Thyroid gland (tissue), 4 donors: ENCODE results near the gene LMOD1. TPM values are rescaled to one million over a fixed set of nuclear protein-coding genes. Genes with fewer than 3 reads are reported as not detected.

Experiments used
- DNase-seq, 2 donors: peaks; one replicate each; pipeline ENCODE4 v3.0.0-alpha.2; 2019
- H3K27ac ChIP-seq, 3 donors: fragments of 200-600 bp; sonication (generic); 1 replicate in 2 of 3; 2 replicates in 1 of 3; pipeline ENCODE4 v1.5.1; 2016 to 2019; ENCODE audit warnings: mild to moderate bottlenecking in 1 of 3, moderate library complexity in 1 of 3
- H3K27me3 ChIP-seq: fragments of 200-600 bp; sonication (generic); one replicate; pipeline ENCODE4 v1.5.1; 2019
- H3K36me3 ChIP-seq, 2 donors: fragments of 200-600 bp; sonication (generic); one replicate each; pipeline ENCODE4 v1.5.1; 2016 to 2019
- H3K4me1 ChIP-seq, 2 donors: fragments of 200-600 bp; sonication (generic); one replicate each; pipeline ENCODE4 v1.5.1; 2017 to 2019
- H3K4me3 ChIP-seq, 3 donors: fragments of 200-600 bp; sonication (generic); replicated peaks in 1 of 3; 1 replicate in 2 of 3; 2 replicates in 1 of 3; pipeline ENCODE4 v1.5.1; 2016; ENCODE audit warnings: mild to moderate bottlenecking in 1 of 3
- H3K9me3 ChIP-seq: fragments of 200-600 bp; sonication (generic); one replicate; pipeline ENCODE4 v1.5.1; 2017
- CTCF ChIP-seq, 6 experiments: fragments of 200-600 bp in 3 of 6; fragments of 450-650 bp in 3 of 6; sonication (generic) in 3 of 6; IDR thresholded peaks; one replicate each; pipeline ENCODE4 v1.5.1; 2016 to 2019; ENCODE audit warnings: antibody characterized with exemption in 6 of 6, mild to moderate bottlenecking in 2 of 6, inconsistent platforms in 1 of 6, moderate library complexity in 1 of 6
- POLR2A ChIP-seq, 2 donors: fragments of 450-650 bp; IDR thresholded peaks; one replicate each; pipeline ENCODE4 v1.6.1; 2017; ENCODE audit warnings: antibody characterized with exemption in 2 of 2, mild to moderate bottlenecking in 2 of 2, moderate library complexity in 1 of 2
- WGBS, 2 donors: methylation state at CpG; one replicate each; pipeline ENCODE4 v1.1.5; 2017; 5-methylcytosine and 5-hydroxymethylcytosine counted together
- intact Hi-C: fragments of 100-400 bp; cut with DNase I; formaldehyde crosslinking; loops from one replicate; pipeline ENCODE4 v1.15.1; 2023
- total RNA-seq, 4 donors: library from RNA; depleted of rRNA; stranded (reverse); fragments of >200 nt; gene quantifications; one replicate each; pipeline ENCODE4 v1.2.3, GENCODE V29; 2016

The LMOD1 gene
- total RNA-seq, 4 donors from 2014 or later: 30.6 to 50.0 (median 35.9) TPM

DNA sequence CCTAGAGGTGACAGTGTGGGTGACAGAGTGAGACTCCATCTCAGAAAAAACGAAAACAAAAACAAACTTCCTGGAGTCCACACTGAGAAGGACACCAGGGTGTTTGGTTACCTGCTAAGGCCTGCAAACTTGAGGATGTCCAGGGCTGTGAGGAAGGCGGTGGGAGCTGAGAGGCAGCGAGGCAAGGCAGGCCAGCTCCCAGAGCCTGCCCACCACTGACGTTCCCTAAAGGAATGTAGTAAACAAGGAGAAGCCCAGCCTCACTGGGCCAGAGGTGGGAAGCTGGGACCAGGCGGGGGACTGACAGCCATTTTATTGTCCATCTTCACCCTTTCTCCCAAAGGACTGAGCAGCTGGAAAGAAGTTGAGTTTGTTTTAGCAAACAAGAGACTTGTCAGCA is 33.5 kb downstream of the LMOD1 start:
- 59 to 75% methylated on average over 5 of the region's 5 CpGs for WGBS, 2 donors
- Histone ChIP-seq H3K27ac (peak overlapping the region in 2 of 3 donors; percentile 24 to 61), H3K4me1 (peaks cover 12 to 27% of the 10 kb centered on the region in 2 donors), H3K9me3 (no peaks in the 10 kb centered on the region), H3K4me3 (no peak overlapping the region), H3K27me3 (no peaks in the 10 kb centered on the region), H3K36me3 (no peaks in the 10 kb centered on the region)
- TF ChIP-seq CTCF (IDR thresholded peaks at IDR 0.05) (no peak), POLR2A (IDR thresholded peaks at IDR 0.05) (no peak)
- intact Hi-C loops: no loop called here
- DNase-seq: no peak

DNA sequence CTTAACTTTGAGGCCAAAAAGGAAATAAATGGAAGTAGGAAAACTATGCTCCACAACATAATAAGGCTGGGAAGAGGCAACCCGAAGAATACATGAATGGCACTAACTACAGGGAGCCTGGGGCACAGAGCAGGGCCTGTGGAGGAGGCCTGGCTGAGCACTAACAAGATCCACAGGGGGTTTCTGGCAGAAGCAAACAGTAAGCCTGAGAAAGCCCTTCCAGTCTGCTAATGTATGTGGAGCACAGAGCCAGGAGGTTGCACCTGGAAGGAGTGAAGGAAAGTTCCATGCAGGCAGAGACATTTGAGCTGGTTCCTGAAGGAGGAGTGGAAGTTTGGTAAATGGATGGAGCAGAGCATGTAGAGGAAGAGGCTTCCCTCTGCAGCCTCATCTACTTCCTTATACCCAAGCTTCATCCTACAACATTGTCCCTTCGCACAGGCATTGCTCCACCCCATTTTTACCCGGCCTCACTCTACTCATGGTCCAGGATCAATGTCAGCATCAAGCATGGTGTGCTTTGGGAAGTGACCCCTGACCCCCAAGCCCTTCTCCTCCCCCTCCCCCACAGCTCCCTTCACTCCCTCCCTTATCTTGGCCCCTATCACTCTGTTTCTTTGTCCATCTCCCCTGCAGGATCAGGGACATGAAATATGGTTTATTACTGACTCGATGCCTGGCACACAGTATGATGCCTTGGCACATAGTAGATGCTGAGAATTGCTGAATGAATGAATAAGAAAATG is 34.3 kb downstream of the LMOD1 start:
- Histone ChIP-seq H3K27ac (peak overlapping the region in 2 of 3 donors; percentile 24 to 61), H3K9me3 (no peaks in the 10 kb centered on the region), H3K4me3 (no peak overlapping the region), H3K27me3 (no peaks in the 10 kb centered on the region), H3K36me3 (no peaks in the 10 kb centered on the region), H3K4me1 (peaks cover 10 to 27% of the 10 kb centered on the region in 2 donors)
- TF ChIP-seq POLR2A (IDR thresholded peaks at IDR 0.05) (no peak), CTCF (IDR thresholded peaks at IDR 0.05) (no peak)
- WGBS, 2 donors: 83 to 85% methylated on average over 4 of the region's 4 CpGs
- no peak for DNase-seq
- intact Hi-C loops: no loop called here

DNA sequence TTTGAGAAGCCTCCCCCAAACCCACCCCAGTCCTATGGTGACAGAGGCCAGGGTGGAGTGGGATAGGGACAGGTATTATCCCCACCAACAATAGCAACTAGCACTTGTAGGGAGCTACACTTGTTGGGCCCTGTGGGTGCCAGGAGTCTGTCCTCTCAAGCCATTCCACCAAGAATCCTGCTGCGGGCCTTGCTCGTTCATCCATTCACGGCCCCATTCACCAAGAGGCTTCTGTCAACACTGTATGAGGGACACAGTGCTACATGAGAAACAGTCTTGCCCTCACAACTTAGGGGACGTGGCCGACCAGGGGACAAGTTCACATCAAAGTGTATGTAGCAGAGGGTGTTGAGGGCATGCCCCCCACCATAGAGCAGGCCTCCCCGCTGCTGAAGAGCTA is 38.7 kb downstream of the LMOD1 start:
- peak; percentile 75 to 82 for DNase-seq
- intact Hi-C loops: no loop called here
- H3K36me3 ChIP-seq: no peaks in the 10 kb centered on the region
- 51 to 66% methylated on average over 3 to 6 of the region's 6 CpGs for WGBS, 2 donors
- no peak overlapping the region for H3K4me3 ChIP-seq
- peaks cover 43 to 57% of the 10 kb centered on the region in 2 donors for H3K4me1 ChIP-seq
- H3K27me3 ChIP-seq: no peaks in the 10 kb centered on the region
- H3K9me3 ChIP-seq: no peaks in the 10 kb centered on the region
- peak overlapping the region; percentile 88 to 98 (median 96) for H3K27ac ChIP-seq
- TF ChIP-seq POLR2A (IDR thresholded peaks at IDR 0.05): peak in 1 of 2 donors; percentile 52
- TF ChIP-seq CTCF (IDR thresholded peaks at IDR 0.05): no peak

- no peaks in the 10 kb centered on the region for H3K9me3 ChIP-seq
- 85 to 96% methylated on average over 3 of the region's 3 CpGs for WGBS, 2 donors
- no peak for DNase-seq
- intact Hi-C loops: no loop called here
- peaks cover 50 to 66% of the 10 kb centered on the region in 2 donors for H3K4me1 ChIP-seq
- H3K36me3 ChIP-seq: no peaks in the 10 kb centered on the region
- peak overlapping the region; percentile 88 to 98 (median 96) for H3K27ac ChIP-seq
- no peak overlapping the region for H3K4me3 ChIP-seq
- H3K27me3 ChIP-seq: no peaks in the 10 kb centered on the region
- no peak for TF ChIP-seq POLR2A (IDR thresholded peaks at IDR 0.05)
- TF ChIP-seq CTCF (IDR thresholded peaks at IDR 0.05): no peak
Measured at GRCh38 chr1:201906336-201906735, 40.0 kb downstream of the LMOD1 start.

GRCh38 chr1:201905234-201905890 is 41.0 kb downstream of the LMOD1 start:
- H3K4me3 ChIP-seq: no peak overlapping the region
- H3K27ac ChIP-seq: peak overlapping the region; percentile 88 to 98 (median 96)
- H3K36me3 ChIP-seq: no peaks in the 10 kb centered on the region
- H3K4me1 ChIP-seq: peaks cover 59 to 73% of the 10 kb centered on the region in 2 donors
- H3K27me3 ChIP-seq: no peaks in the 10 kb centered on the region
- TF ChIP-seq CTCF (IDR thresholded peaks at IDR 0.05) (no peak), POLR2A (IDR thresholded peaks at IDR 0.05) (no peak)
- WGBS, 2 donors: 60 to 74% methylated on average over 6 of the region's 6 CpGs
- no peak for DNase-seq
- intact Hi-C loops: no loop called here
- H3K9me3 ChIP-seq: no peaks in the 10 kb centered on the region
